ENCODE results near the gene TRIM27.

The TRIM27 gene

DNA sequence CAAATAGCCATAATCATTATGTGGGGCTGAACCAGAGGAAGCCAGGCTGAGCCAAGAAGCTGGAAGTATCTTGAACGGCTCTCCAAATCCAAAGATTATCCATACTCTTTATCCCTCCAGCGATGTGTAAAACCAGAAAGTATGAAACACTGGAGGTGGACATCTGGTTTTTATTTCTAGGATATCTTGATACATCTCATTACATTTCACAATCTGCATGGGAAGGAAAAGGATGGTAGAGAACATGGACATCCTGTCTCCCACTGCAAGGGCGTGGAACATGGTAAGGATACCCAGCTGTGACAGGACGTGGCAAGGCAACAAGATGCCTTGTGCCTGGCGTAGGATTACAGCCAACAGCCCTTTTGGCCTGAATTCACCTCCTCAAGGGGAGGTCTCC lies 20.1 kb downstream of the TRIM27 start:
- ATAC-seq: no peak
- TF ChIP-seq, protein P1, sequence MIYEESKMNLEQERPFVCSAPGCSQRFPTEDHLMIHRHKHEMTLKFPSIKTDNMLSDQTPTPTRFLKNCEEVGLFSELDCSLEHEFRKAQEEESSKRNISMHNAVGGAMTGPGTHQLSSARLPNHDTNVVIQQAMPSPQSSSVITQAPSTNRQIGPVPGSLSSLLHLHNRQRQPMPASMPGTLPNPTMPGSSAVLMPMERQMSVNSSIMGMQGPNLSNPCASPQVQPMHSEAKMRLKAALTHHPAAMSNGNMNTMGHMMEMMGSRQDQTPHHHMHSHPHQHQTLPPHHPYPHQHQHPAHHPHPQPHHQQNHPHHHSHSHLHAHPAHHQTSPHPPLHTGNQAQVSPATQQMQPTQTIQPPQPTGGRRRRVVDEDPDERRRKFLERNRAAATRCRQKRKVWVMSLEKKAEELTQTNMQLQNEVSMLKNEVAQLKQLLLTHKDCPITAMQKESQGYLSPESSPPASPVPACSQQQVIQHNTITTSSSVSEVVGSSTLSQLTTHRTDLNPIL (CRISPR knock-in tag; IDR thresholded peaks at IDR 0.05; ENCODE audit: low read depth): no peak
- TF ChIP-seq ZFP3 (CRISPR knock-in tag; IDR thresholded peaks at IDR 0.05): no peak
- no peak for TF ChIP-seq ZNF565 (CRISPR knock-in tag; conservative IDR thresholded peaks at IDR 0.05; ENCODE audit: low read depth)

DNA sequence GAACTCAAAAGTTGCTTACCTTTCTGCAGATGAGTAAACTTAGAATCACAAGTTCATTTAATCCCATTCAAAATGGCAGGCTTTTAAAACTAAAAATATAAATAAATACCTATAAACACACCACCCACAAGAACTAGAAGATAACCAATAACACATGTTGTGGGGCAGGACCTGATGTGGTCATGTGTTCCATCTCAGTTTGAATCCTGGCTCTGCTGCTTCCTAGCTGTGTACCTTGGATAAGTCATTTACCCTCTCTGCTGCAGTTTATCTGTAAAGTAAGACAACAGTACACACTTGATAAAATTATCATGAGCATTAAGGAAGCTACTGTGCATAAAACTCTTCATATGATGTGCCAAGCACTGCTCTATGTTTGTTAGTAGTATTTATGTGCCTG lies 22.0 kb downstream of the TRIM27 start:
- no peak for ATAC-seq
- TF ChIP-seq ZFP3 (CRISPR knock-in tag; IDR thresholded peaks at IDR 0.05) (no peak), ZC3H10 (CRISPR knock-in tag; IDR thresholded peaks at IDR 0.05) (no peak), ARNTL (CRISPR knock-in tag; IDR thresholded peaks at IDR 0.05; ENCODE audit: borderline replicate concordance, low read depth) (no peak), ESRRG (CRISPR knock-in tag; IDR thresholded peaks at IDR 0.05) (no peak)

DNA sequence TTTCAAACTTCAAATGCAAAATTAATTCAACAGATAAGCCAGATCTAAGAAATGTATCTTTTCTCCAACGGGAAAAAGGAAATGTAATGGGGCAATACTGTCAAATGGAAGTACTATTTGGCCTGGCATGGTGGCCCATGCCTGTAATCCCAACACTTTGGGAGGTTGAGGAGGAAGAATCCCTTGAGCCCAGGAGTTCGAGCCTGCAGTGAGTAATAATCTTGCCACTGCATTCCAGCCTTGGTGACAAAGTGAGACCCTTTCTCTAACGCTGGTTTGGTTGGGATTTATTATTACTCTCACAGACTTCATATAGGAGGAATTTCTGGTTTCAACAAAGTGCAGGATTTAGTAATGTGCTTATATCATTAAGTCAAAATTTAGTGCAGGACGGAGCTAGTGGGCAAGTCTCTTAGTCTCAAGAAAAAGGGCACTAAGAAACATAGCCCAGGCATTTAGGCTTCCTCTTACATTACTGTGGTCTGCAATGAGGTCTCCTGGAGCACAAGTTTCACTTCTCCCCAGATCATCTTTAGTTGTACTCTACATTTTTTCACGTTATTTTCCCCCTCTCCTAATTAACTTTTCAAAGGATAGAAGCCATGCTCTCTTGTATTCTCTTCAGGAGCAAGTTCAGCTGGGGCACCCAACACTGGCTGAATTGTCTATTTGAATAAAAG lies 23.1 kb downstream of the TRIM27 start:
- TF ChIP-seq TOX (CRISPR knock-in tag; IDR thresholded peaks at IDR 0.05; ENCODE audit: borderline replicate concordance) (no peak), ZNF565 (CRISPR knock-in tag; conservative IDR thresholded peaks at IDR 0.05; ENCODE audit: low read depth) (no peak), CSDC2 (CRISPR knock-in tag; IDR thresholded peaks at IDR 0.05) (no peak), BACH2 (CRISPR knock-in tag; IDR thresholded peaks at IDR 0.05; ENCODE audit: borderline replicate concordance) (no peak), ZNF8 (CRISPR knock-in tag; IDR thresholded peaks at IDR 0.05) (no peak), TCF4 (CRISPR knock-in tag; IDR thresholded peaks at IDR 0.05; ENCODE audit: borderline replicate concordance) (no peak), OSR1 (CRISPR knock-in tag; IDR thresholded peaks at IDR 0.05) (no peak), ZNF70 (CRISPR knock-in tag; IDR thresholded peaks at IDR 0.05) (no peak), ARNTL (CRISPR knock-in tag; IDR thresholded peaks at IDR 0.05; ENCODE audit: borderline replicate concordance, low read depth) (no peak), ZFP3 (CRISPR knock-in tag; IDR thresholded peaks at IDR 0.05) (no peak), ZFP30 (CRISPR knock-in tag; IDR thresholded peaks at IDR 0.05) (no peak), SNAI2 (CRISPR knock-in tag; IDR thresholded peaks at IDR 0.05) (no peak), ESRRG (CRISPR knock-in tag; IDR thresholded peaks at IDR 0.05) (no peak)
- TF ChIP-seq, protein P2, sequence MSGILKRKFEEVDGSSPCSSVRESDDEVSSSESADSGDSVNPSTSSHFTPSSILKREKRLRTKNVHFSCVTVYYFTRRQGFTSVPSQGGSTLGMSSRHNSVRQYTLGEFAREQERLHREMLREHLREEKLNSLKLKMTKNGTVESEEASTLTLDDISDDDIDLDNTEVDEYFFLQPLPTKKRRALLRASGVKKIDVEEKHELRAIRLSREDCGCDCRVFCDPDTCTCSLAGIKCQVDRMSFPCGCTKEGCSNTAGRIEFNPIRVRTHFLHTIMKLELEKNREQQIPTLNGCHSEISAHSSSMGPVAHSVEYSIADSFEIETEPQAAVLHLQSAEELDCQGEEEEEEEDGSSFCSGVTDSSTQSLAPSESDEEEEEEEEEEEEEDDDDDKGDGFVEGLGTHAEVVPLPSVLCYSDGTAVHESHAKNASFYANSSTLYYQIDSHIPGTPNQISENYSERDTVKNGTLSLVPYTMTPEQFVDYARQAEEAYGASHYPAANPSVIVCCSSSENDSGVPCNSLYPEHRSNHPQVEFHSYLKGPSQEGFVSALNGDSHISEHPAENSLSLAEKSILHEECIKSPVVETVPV (CRISPR knock-in tag; IDR thresholded peaks at IDR 0.05): no peak
- TF ChIP-seq, protein P3, sequence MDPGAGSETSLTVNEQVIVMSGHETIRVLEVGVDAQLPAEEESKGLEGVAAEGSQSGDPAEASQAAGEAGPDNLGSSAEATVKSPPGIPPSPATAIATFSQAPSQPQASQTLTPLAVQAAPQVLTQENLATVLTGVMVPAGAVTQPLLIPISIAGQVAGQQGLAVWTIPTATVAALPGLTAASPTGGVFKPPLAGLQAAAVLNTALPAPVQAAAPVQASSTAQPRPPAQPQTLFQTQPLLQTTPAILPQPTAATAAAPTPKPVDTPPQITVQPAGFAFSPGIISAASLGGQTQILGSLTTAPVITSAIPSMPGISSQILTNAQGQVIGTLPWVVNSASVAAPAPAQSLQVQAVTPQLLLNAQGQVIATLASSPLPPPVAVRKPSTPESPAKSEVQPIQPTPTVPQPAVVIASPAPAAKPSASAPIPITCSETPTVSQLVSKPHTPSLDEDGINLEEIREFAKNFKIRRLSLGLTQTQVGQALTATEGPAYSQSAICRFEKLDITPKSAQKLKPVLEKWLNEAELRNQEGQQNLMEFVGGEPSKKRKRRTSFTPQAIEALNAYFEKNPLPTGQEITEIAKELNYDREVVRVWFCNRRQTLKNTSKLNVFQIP (CRISPR knock-in tag; IDR thresholded peaks at IDR 0.05; ENCODE audit: borderline replicate concordance, low read depth): no peak
- TF ChIP-seq, protein P4, sequence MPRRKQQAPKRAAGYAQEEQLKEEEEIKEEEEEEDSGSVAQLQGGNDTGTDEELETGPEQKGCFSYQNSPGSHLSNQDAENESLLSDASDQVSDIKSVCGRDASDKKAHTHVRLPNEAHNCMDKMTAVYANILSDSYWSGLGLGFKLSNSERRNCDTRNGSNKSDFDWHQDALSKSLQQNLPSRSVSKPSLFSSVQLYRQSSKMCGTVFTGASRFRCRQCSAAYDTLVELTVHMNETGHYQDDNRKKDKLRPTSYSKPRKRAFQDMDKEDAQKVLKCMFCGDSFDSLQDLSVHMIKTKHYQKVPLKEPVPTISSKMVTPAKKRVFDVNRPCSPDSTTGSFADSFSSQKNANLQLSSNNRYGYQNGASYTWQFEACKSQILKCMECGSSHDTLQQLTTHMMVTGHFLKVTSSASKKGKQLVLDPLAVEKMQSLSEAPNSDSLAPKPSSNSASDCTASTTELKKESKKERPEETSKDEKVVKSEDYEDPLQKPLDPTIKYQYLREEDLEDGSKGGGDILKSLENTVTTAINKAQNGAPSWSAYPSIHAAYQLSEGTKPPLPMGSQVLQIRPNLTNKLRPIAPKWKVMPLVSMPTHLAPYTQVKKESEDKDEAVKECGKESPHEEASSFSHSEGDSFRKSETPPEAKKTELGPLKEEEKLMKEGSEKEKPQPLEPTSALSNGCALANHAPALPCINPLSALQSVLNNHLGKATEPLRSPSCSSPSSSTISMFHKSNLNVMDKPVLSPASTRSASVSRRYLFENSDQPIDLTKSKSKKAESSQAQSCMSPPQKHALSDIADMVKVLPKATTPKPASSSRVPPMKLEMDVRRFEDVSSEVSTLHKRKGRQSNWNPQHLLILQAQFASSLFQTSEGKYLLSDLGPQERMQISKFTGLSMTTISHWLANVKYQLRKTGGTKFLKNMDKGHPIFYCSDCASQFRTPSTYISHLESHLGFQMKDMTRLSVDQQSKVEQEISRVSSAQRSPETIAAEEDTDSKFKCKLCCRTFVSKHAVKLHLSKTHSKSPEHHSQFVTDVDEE (CRISPR knock-in tag; IDR thresholded peaks at IDR 0.05): no peak
- no peak for ATAC-seq

DNA sequence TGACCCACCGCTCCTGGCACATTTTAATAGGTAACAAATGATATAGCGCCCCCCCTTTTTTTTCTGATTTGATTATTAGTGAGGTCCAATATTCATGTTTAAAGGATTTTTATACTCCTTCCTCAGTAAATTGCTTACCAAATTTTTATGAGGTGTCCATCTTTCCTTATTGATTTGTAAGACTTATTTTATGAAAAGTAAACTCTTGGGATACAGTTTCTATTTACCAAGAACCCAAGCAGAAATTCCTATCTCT lies 25.1 kb downstream of the TRIM27 start:
- no peak for ATAC-seq
- TF ChIP-seq ISL1 (CRISPR knock-in tag; IDR thresholded peaks at IDR 0.05) (no peak), RARB (CRISPR knock-in tag; IDR thresholded peaks at IDR 0.05) (no peak), ZNF70 (CRISPR knock-in tag; IDR thresholded peaks at IDR 0.05) (no peak), ZNF565 (CRISPR knock-in tag; conservative IDR thresholded peaks at IDR 0.05; ENCODE audit: low read depth) (no peak), OSR1 (CRISPR knock-in tag; IDR thresholded peaks at IDR 0.05) (no peak), BACH2 (CRISPR knock-in tag; IDR thresholded peaks at IDR 0.05; ENCODE audit: borderline replicate concordance) (no peak), GLIS3 (CRISPR knock-in tag; IDR thresholded peaks at IDR 0.05) (no peak), ZC3H10 (CRISPR knock-in tag; IDR thresholded peaks at IDR 0.05) (no peak), ZFP3 (CRISPR knock-in tag; IDR thresholded peaks at IDR 0.05) (no peak), TCF4 (CRISPR knock-in tag; IDR thresholded peaks at IDR 0.05; ENCODE audit: borderline replicate concordance) (no peak)
- TF ChIP-seq, protein P1 (CRISPR knock-in tag; IDR thresholded peaks at IDR 0.05; ENCODE audit: low read depth): no peak
